UCSD-AML1 (cell line): ENCODE data around the gene GAB2.
"Not testable (repeated sequence)": the region's sequence is repeated elsewhere in the genome, so short reads cannot be mapped to it uniquely, and the experiment has no call there.

Source experiments
- DNase-seq: peaks from one replicate; lab custom pipeline; 2025; ENCODE audit not compliant: unreplicated experiment; lab: John Stamatoyannopoulos, UW

Gene GAB2

DNA sequence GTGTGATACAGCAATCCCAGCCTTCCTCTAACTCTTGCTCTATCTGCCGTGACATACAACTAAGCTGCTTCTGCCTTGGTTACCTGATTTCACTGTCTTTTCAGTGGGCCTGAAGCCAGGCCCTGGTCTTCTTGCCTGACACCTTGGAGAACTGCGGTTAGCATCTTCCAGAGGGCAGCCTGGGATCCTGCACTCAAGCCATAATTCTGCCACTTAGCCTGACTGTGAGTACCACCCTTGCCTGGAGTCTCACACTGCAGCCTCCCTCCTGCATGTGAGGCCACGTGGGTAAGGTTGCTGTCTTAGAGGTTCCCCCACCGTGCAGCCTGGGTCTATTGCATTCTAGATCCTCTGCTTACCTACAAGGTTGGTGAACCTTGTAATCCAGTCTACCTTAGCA, 193.1 kb downstream of the GAB2 start:
- no peak for DNase-seq

GRCh38 chr11:78223320-78223954, 194.2 kb downstream of the GAB2 start:
- no peak for DNase-seq

DNA sequence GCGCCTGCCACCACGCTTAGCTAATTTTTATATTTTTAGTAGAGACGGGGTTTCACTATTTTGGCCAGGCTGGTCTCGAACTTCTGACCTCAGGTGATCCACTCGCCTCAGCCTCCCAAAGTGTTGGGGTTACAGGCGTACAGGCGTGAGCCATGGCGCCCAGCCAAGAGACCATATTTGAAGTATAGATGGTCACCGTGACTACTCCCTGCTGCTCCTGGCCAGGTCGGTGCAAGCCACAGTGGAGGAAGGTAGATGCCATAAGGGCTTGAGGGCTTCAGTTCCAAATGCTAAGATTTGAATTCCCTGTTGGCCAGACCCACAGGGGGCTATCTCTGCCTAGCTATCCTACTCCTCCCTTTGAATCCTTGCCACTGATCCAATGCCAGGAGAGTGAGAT, 194.9 kb downstream of the GAB2 start:
- not testable (repeated sequence) for DNase-seq

- DNase-seq, result no peak
Observed at GRCh38 chr11:78221396-78222315, 196.0 kb downstream of the GAB2 start.

GRCh38 chr11:78220218-78221157, 197.1 kb downstream of the GAB2 start:
- no peak for DNase-seq

DNA sequence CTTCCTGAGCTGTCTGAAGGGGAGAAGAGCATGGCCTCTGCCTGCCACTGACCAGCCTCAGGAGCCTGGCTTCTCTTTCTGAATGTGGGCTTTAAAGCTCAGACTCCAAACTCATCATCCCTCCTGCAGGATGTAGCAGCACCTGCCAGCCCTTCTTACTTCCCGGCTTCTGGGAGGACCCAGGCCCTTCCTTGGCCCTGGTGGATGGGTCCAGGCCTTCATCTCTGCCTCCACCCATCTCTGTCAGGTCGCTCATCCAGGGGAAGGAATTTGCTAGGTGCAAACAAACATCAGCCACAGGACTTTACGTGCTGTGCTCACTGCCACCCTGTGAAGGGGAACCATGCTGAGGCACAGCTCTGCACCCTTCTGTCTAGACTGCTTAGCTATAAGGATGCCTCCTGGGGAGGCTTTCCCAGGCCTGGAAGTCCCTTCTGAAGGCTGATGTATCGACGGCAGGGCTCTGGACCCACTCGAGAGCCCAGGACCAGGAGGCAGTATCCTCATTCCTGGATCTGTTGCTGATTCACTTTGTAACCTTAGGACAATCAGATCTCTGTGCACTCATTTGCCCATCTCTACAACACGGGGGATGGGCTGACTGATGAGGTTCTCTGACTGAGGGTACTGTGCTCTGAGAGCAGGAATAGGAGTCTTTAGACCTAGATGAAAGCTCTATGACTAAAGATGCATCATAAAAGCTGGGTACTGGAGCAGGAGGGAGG, 198.0 kb downstream of the GAB2 start:
- DNase-seq, result no peak

- DNase-seq, result no peak
Observed at GRCh38 chr11:78218707-78219492, 198.7 kb downstream of the GAB2 start.

GRCh38 chr11:78217650-78218541, 199.7 kb downstream of the GAB2 start:
- DNase-seq, result no peak

DNA sequence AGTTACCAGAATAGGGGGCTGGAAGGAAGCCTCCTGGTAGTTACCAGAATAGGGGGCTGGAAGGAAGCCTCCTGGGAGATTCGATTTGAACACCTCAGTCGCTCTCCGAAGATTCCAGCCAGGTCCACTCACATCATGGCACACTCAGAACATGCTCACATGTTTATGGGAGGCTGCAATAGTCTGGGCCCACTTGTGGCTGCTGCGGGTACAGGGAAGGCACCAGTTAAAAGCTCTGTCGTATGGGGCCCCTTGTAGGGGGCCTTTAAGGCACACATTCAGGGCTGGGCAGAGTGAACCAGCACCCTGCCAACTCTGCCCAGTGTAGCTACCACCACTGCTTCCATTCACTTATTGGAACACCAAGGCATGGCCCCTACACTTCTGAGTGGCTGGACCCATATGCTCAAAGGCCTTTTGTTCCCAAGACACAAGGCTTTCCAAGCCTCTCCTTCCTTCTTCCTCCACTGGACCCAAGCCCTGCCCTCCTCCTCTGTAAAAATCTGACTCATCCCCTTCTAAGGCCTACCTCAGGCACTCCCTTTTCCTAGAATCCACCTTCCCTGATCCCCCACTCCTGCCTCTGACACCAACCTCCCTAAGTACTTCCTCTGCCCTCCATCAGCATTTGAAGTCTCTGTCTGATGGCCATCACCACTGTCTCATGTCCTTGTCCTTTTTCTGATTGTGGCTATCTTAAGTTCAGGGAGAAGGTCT, 200.9 kb downstream of the GAB2 start:
- DNase-seq, result no peak

DNA sequence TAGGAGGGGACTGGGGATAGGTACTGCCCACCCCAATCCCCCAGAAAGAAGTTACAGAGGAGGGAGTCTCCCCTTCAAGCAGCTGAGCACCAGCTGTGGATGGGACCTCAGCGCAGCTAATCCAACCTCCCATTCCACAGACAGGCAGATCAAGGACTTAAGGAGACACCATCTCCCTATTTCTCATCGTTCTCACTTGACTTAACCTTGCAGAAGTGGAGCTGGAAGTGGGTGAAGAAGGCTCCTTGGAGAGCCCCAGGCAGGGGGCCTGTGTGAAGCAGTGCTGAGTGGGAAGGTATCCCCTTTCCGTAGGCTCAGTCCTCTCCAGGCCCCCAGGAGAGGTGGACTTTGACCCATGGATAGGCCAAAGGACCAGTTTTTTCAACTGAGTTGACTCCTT, 201.6 kb downstream of the GAB2 start:
- DNase-seq, result no peak

GRCh38 chr11:78214331-78215194, 203.1 kb downstream of the GAB2 start:
- no peak for DNase-seq

- no peak for DNase-seq
Observed at GRCh38 chr11:78213526-78214330, 203.9 kb downstream of the GAB2 start.

DNA sequence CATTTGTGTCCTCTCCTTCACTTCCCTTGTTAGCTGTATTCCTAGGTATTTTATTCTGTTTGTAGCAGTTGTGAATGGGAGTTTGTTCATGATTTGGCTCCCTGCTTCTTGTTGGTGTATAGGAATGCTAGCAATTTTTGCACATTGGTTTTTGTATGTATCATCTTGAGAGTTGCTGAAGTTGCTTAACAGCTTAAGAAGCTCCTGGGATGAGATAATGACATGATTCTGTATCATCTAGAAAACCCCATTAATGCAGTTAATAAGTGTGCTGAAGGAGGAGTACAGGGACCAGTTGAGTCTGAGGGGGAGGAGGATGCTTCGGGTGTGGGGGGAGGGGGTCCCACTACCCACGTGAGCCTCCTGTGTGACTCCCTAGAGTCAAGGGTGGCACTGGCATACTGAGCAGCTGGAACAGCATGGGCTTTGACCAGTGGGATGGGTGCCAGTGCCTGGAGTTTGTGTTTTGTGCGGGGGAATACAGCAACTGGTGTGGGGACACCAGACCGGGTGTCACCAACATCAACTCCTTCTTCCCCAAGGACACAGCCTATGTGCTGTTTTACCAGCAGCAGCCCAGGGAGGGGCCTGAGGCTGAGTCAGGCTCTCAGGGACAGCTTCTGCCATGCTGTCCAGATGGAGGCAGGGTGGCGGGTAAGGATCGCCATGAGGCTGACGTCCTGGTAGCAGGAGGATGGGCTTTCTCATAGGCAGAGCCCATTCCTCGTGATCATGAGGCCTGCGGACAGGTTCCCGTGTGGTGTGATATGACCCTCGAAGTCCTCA, 204.8 kb downstream of the GAB2 start:
- no peak for DNase-seq

DNA sequence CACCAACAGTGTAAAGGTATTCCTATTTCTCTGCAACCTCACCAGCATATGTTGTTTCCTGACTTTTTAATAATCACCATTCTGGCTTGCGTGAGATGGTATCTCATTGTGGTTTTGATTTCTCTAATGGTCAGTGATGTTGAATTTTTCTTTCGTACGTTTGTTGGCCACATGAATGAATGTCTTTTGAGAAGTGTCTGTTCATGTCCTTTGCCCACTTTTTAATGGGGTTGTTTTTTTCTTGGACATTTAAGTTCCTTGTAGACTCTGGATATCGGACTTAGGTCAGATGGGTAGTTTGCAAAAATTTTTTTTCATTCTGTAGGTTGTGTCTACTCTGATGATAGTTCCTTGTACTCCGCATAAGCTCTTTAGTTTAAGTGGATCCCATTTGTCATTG, 206.1 kb downstream of the GAB2 start:
- DNase-seq, result no peak

GRCh38 chr11:78210000-78210608, 207.5 kb downstream of the GAB2 start:
- no peak for DNase-seq
